ENCODE results near the gene FYB1. TPM values are rescaled to one million over a fixed set of nuclear protein-coding genes. Genes with fewer than 3 reads are reported as not detected.

Gene FYB1
- total RNA-seq, 1 donor from 2014 or later = 0.11 TPM

DNA sequence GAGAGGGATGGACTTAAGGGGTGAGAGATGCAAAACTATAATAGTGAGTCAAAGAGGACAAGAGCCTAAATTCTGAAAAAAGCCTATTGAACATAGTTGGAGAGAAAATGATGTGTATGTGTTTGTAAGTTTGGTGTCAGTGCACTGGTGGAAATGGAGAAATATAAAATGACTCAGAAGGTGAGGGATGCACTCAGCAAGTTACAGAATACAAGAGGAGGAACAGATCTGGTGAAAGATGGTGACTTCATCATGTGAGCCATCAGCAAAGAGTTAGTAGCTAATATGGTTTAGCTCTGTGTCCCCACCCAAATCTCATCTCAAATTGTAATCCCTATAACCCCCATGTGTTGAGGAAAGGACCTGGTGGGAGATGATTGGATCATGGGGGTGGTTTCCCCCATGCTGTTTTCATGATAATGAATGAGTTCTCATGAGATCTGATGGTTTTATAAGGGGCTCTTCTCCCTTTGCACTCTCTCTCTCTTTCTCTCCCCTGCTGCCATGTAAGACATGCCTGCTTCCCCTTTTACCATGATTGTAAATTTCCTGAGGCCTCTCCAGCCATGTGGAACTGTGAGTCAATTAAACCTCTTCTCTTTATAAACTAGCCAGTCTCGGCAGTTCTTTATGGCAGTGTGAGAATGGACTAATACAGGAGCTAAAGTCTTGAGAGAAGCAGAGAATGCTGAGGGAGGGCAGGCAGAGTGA, 30.4 kb upstream of the FYB1 start:
- Mint-ChIP-seq H3K27me3 (ENCODE audit: low read depth, unreplicated experiment) (no peaks in the 10 kb centered on the region), H3K27ac (ENCODE audit: unreplicated experiment) (no peak overlapping the region), H3K9me3 (ENCODE audit: unreplicated experiment) (peaks cover 7% of the 10 kb centered on the region), H3K4me3 (ENCODE audit: unreplicated experiment) (no peak overlapping the region), H3K36me3 (ENCODE audit: low read depth, unreplicated experiment) (no peaks in the 10 kb centered on the region), H3K4me1 (ENCODE audit: low read depth, unreplicated experiment) (no peaks in the 10 kb centered on the region)
- Histone ChIP-seq H3K36me3 (ENCODE audit: insufficient read depth, low read length) (no peaks in the 10 kb centered on the region), H4K20me1 (ENCODE audit: insufficient read depth, low read length) (no peaks in the 10 kb centered on the region), H3K27me3 (ENCODE audit: insufficient read depth, low read length) (peaks cover 2% of the 10 kb centered on the region), H3K27ac (ENCODE audit: low read depth, low read length) (no peak overlapping the region), H3K9me3 (ENCODE audit: insufficient read depth, low read depth, low read length) (no peaks in the 10 kb centered on the region), H2AFZ (ENCODE audit: low read depth, low read length) (no peak overlapping the region), H3K4me1 (ENCODE audit: insufficient read depth, low read length) (no peaks in the 10 kb centered on the region), H3K4me2 (ENCODE audit: low read length) (no peak overlapping the region), H3K4me3 (ENCODE audit: insufficient read depth, low read depth, low read length) (no peak overlapping the region), H3K79me2 (ENCODE audit: insufficient read depth, low read length) (no peaks in the 10 kb centered on the region), H3K9ac (ENCODE audit: low read length) (no peak overlapping the region)
- TF ChIP-seq EZH2 (IDR thresholded peaks at IDR 0.05; ENCODE audit: insufficient read depth, low read length) = no peak
- TF ChIP-seq, protein P1, sequence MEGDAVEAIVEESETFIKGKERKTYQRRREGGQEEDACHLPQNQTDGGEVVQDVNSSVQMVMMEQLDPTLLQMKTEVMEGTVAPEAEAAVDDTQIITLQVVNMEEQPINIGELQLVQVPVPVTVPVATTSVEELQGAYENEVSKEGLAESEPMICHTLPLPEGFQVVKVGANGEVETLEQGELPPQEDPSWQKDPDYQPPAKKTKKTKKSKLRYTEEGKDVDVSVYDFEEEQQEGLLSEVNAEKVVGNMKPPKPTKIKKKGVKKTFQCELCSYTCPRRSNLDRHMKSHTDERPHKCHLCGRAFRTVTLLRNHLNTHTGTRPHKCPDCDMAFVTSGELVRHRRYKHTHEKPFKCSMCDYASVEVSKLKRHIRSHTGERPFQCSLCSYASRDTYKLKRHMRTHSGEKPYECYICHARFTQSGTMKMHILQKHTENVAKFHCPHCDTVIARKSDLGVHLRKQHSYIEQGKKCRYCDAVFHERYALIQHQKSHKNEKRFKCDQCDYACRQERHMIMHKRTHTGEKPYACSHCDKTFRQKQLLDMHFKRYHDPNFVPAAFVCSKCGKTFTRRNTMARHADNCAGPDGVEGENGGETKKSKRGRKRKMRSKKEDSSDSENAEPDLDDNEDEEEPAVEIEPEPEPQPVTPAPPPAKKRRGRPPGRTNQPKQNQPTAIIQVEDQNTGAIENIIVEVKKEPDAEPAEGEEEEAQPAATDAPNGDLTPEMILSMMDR (IDR thresholded peaks at IDR 0.05; ENCODE audit: insufficient read depth, low read depth, low read length) = no peak
- DNase-seq (ENCODE audit: low read depth) (no peak), FAIRE-seq (no peak)

DNA sequence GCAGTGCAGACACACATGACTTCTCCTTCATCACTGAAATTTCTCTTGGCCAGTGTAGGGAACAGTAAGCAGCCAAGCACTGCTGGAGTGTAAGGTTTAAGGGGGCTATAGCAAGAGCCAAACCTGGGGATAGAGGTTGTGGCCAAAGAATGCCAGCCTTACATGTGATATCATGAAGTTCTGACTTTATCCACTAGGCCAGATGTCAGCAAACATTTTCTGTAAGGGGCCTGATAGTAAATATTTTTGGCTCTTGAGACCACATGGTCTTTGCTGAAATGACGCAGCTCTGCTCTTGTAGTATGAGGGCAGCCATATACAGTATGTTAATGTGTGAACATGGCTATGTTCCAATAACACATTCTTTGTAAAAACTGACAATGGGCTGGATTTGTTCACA, 29.7 kb upstream of the FYB1 start:
- peaks cover 10% of the 10 kb centered on the region for H3K9me3 Mint-ChIP-seq (ENCODE audit: unreplicated experiment)
- Histone ChIP-seq H3K9me3 (ENCODE audit: insufficient read depth, low read depth, low read length) (no peaks in the 10 kb centered on the region), H3K36me3 (ENCODE audit: insufficient read depth, low read length) (no peaks in the 10 kb centered on the region), H3K4me3 (ENCODE audit: insufficient read depth, low read depth, low read length) (no peak overlapping the region), H2AFZ (ENCODE audit: low read depth, low read length) (no peak overlapping the region), H4K20me1 (ENCODE audit: insufficient read depth, low read length) (no peaks in the 10 kb centered on the region), H3K9ac (ENCODE audit: low read length) (no peak overlapping the region), H3K4me1 (ENCODE audit: insufficient read depth, low read length) (no peaks in the 10 kb centered on the region), H3K27me3 (ENCODE audit: insufficient read depth, low read length) (peaks cover 2% of the 10 kb centered on the region), H3K79me2 (ENCODE audit: insufficient read depth, low read length) (no peaks in the 10 kb centered on the region), H3K27ac (ENCODE audit: low read depth, low read length) (no peak overlapping the region), H3K4me2 (ENCODE audit: low read length) (no peak overlapping the region)
- H3K27ac Mint-ChIP-seq (ENCODE audit: unreplicated experiment) = no peak overlapping the region
- no peak for TF ChIP-seq EZH2 (IDR thresholded peaks at IDR 0.05; ENCODE audit: insufficient read depth, low read length)
- TF ChIP-seq, protein P1 (IDR thresholded peaks at IDR 0.05; ENCODE audit: insufficient read depth, low read depth, low read length) = no peak
- H3K4me3 Mint-ChIP-seq (ENCODE audit: unreplicated experiment) = no peak overlapping the region
- H3K4me1 Mint-ChIP-seq (ENCODE audit: low read depth, unreplicated experiment) = no peaks in the 10 kb centered on the region
- no peaks in the 10 kb centered on the region for H3K36me3 Mint-ChIP-seq (ENCODE audit: low read depth, unreplicated experiment)
- DNase-seq (ENCODE audit: low read depth) (no peak), FAIRE-seq (no peak)
- H3K27me3 Mint-ChIP-seq (ENCODE audit: low read depth, unreplicated experiment) = no peaks in the 10 kb centered on the region

DNA sequence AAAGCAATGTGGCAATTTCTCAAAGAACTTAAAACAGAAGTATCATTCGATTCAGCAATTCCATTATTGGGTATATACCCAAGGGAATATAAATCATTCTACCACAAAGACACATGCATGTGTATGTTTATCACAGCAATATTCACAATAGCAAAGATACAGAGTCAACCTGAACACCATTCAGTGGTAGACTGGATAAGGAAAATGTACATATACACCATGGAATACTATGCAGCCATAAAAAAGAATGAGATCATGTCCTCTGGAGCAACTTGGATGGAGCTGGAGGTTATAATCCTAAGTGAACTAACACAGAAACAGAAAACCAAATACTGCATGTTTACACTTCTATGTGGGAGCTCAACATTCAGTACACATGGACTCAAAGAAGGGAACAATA, 21.4 kb upstream of the FYB1 start:
- Histone ChIP-seq H3K4me2 (ENCODE audit: low read length) (no peak overlapping the region), H3K27ac (ENCODE audit: low read depth, low read length) (no peak overlapping the region), H3K9ac (ENCODE audit: low read length) (no peak overlapping the region), H3K4me1 (ENCODE audit: insufficient read depth, low read length) (no peaks in the 10 kb centered on the region), H3K27me3 (ENCODE audit: insufficient read depth, low read length) (no peaks in the 10 kb centered on the region), H3K79me2 (ENCODE audit: insufficient read depth, low read length) (no peaks in the 10 kb centered on the region), H2AFZ (ENCODE audit: low read depth, low read length) (no peak overlapping the region), H3K9me3 (ENCODE audit: insufficient read depth, low read depth, low read length) (no peaks in the 10 kb centered on the region), H4K20me1 (ENCODE audit: insufficient read depth, low read length) (no peaks in the 10 kb centered on the region), H3K36me3 (ENCODE audit: insufficient read depth, low read length) (no peaks in the 10 kb centered on the region), H3K4me3 (ENCODE audit: insufficient read depth, low read depth, low read length) (no peak overlapping the region)
- Mint-ChIP-seq H3K4me1 (ENCODE audit: low read depth, unreplicated experiment) (no peaks in the 10 kb centered on the region), H3K4me3 (ENCODE audit: unreplicated experiment) (no peak overlapping the region), H3K27me3 (ENCODE audit: low read depth, unreplicated experiment) (no peaks in the 10 kb centered on the region), H3K27ac (ENCODE audit: unreplicated experiment) (no peak overlapping the region), H3K9me3 (ENCODE audit: unreplicated experiment) (peaks cover 11% of the 10 kb centered on the region), H3K36me3 (ENCODE audit: low read depth, unreplicated experiment) (no peaks in the 10 kb centered on the region)
- DNase-seq (ENCODE audit: low read depth) = no peak
- TF ChIP-seq, protein P1 (IDR thresholded peaks at IDR 0.05; ENCODE audit: insufficient read depth, low read depth, low read length) = no peak
- no peak for TF ChIP-seq EZH2 (IDR thresholded peaks at IDR 0.05; ENCODE audit: insufficient read depth, low read length)
- FAIRE-seq = no peak
